Measurements from ENCODE around the gene ZNRF2.

ZNRF2 gene

GRCh38 chr7:30321089-30321881 lies 36.9 kb downstream of the ZNRF2 start:
- peak; percentile 20 for DNase-seq (ENCODE audit: low read depth, low spot score)

DNA sequence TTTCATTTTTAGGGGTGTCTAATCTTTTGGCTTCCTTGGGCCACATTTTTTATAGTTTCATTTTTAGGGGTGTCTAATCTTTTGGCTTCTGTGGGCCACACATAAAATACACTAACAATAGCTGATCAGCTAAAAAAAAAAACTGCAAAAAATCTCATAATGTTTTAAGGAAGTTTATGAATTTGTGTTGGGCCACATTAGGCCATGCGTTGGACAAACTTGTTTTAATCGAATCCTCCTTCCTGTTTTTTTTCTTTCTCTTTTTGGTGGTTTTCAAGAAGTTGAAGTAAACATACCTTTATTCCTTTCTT lies 37.4 kb downstream of the ZNRF2 start:
- DNase-seq (ENCODE audit: low read depth, low spot score): no peak

GRCh38 chr7:30322271-30323005 lies 38.0 kb downstream of the ZNRF2 start:
- no peak for DNase-seq (ENCODE audit: low read depth, low spot score)

GRCh38 chr7:30323006-30323355 lies 38.6 kb downstream of the ZNRF2 start:
- DNase-seq (ENCODE audit: low read depth, low spot score): no peak

- DNase-seq (ENCODE audit: low read depth, low spot score): peak; percentile 44
These were observed 43.4 kb downstream of the ZNRF2 start for GRCh38 chr7:30327813-30328212.

GRCh38 chr7:30328381-30328780 lies 44.0 kb downstream of the ZNRF2 start:
- DNase-seq (ENCODE audit: low read depth, low spot score): no peak

GRCh38 chr7:30329716-30330115 lies 45.3 kb downstream of the ZNRF2 start:
- DNase-seq (ENCODE audit: low read depth, low spot score): no peak

- no peak for DNase-seq (ENCODE audit: low read depth, low spot score)
These were observed 46.0 kb downstream of the ZNRF2 start for GRCh38 chr7:30330134-30331111.

GRCh38 chr7:30331338-30331737 lies 46.9 kb downstream of the ZNRF2 start:
- DNase-seq (ENCODE audit: low read depth, low spot score): peak; percentile 26

DNA sequence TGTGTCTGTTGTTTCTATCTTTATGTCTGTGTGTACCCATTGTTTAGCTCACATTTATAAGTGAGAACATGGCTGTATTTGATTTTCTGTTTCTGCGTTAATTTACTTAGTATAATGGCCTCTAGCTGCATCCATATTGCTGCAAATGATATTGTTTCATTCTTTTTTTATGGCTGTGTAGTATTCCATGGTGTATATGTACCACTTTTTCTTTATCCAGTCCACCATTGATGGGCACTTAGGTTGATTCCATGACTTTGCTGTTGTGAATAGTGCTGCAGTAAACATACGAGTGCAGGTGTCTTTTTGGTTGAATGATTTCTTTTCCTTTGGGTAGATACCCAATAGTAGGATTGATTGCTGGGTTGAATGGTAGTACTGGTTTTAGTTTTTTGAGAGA lies 48.2 kb downstream of the ZNRF2 start:
- DNase-seq (ENCODE audit: low read depth, low spot score): no peak

DNA sequence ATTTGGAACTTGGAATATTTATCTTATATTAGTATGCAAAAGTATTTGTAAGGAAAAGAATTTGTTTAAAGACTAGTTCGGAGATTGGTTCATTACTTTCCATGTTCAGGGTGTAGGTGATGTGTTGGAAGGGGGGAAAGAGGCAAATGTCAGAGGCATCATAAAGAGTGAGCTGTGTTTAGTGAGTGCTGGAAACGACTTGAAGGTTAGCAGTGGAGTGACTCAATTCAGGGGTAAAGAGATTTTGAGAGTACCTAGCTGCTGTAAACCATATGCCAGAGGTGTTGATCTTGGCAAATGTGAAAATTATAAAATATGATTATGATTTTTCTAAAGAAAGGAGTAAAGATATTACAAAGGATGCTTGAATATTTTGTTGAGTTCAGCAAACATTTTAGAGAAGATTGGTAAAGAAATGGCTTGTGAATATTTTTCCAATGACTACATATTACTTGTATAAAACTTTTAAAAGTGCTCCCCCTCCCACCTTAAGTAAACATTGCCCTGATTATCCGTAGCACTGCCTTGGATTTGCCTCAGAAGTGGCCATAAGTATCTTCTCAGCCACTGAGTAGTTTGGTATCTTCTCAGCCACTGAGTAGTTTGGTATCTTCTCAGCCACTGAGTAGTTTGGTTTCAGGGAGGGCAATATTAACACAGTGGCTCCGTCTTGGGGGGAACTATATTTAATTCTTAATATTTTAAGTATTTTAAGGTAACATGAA lies 51.5 kb downstream of the ZNRF2 start:
- no peak for DNase-seq (ENCODE audit: low read depth, low spot score)

DNA sequence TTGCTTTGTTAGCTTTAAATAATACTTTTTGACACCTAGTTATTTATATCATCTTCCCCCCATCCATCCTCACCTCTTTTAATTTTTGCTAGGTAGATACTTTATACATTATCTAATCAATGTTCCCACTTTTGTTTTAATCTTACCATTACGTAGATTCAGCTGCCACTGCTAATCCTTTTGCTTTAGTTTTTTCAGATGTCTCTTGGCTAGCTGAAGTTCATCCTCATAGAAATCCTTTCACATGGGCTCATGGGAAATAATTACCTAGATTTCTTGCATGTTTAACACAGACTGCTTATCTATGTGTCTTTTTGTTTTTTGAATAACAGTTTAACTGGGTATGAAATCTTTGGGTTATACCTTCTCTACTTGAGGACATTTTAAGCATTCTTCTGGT lies 60.1 kb downstream of the ZNRF2 start:
- DNase-seq (ENCODE audit: low read depth, low spot score): no peak

GRCh38 chr7:30347226-30348082 lies 63.1 kb downstream of the ZNRF2 start:
- DNase-seq (ENCODE audit: low read depth, low spot score): no peak

- peak; percentile 82 for DNase-seq (ENCODE audit: low read depth, low spot score)
These were observed 63.7 kb downstream of the ZNRF2 start for GRCh38 chr7:30348083-30348560.

- DNase-seq (ENCODE audit: low read depth, low spot score): no peak
These were observed 64.8 kb downstream of the ZNRF2 start for GRCh38 chr7:30349170-30349569.

DNA sequence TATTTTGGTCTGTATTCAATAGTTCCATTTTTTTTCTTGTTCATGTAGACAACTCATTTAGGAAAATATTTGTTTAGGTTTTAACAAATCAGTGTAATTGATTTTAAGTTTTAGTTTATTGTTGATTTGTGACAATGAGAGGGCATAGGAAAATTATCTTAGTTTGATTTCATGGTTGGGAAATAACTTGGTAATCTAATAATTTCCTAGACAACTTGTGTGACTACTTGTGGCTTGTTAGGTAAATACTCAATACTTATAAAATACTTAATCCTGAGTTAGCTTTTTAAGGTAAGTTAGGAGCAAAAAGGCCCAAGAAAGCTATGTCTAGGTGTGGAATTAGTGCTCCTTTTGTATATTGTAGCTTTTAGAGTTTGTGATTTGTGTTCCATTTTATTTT lies 65.4 kb downstream of the ZNRF2 start:
- no peak for DNase-seq (ENCODE audit: low read depth, low spot score)

- no peak for DNase-seq (ENCODE audit: low read depth, low spot score)
These were observed 66.9 kb downstream of the ZNRF2 start for GRCh38 chr7:30351286-30351685.

DNA sequence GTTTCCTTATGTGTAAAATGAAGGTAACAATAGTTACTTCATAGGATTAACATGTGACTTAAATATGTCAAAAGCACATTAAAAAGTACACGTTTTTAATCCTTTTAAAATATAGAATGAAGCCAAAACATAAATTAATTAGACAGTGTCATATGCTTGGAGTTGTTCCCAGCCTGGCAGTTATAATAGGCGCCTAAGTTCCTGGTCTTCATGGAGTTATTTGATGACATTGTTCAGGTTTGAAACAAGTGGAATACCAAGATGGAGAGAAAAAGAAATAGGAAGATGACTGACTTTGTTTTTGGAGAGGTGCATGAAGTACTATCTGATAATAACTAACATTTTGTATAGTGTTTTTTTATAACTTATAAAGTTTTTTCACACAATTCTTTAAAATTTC lies 67.3 kb downstream of the ZNRF2 start:
- no peak for DNase-seq (ENCODE audit: low read depth, low spot score)

DNA sequence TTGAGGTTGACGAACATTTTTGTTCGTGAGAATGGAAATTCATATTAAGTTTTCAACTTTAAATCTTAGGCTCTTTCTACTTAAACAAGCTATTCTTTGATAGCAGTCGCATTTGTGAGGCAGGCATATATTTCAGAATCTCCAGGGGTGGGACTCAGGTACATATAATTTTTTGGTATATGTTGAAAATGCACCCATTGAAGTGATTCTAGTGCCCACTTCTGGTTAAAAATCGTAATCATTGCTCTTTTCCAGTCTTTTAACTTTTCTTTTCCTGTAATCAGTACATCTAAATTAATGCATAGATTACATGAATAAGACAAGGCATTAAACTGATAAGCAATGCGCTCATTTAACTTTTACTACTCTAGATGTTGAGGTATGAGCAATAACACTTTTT lies 67.8 kb downstream of the ZNRF2 start:
- no peak for DNase-seq (ENCODE audit: low read depth, low spot score)

DNA sequence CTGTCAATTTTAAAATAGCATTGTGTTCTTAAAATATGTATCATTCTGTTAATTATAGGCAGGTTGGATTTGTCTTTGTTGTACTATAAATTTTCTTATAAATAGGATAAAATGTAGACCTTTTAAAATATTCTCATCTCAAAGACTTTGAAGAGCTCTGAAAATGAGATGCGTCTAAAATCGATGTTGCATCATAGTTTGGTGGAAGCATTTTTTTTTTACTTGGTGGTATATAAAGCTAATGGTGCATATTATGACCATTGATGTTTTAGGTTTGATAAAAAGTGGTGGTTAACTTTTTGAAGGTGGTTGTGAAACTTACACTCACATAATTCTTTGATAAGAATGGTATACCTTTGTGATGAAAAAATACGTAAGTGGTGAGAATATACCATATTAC lies 69.1 kb downstream of the ZNRF2 start:
- DNase-seq (ENCODE audit: low read depth, low spot score): no peak

Measured in astrocyte of the hippocampus (primary cell).